Mesendoderm (in vitro differentiated cells): ENCODE measurements around the gene SOCS3.

Experiments
- DNase-seq: peaks from one replicate; pipeline ENCODE4 v3.0.0; 2013
- H2AK5ac ChIP-seq: 2 replicates; pipeline ENCODE4 v1.6.1; 2013; ENCODE audit warnings: low read length, inconsistent platforms
- H2BK120ac ChIP-seq: 2 replicates; pipeline ENCODE4 v1.6.1; 2013; ENCODE audit warnings: low read depth, mild to moderate bottlenecking, low read length, moderate library complexity, mixed read lengths
- H2BK15ac ChIP-seq: replicated peaks from 2 replicates; pipeline ENCODE4 v1.6.1; 2013; ENCODE audit warnings: low read depth, mild to moderate bottlenecking, moderate library complexity
- H2BK5ac ChIP-seq: 2 replicates; pipeline ENCODE4 v1.6.1; 2013; ENCODE audit warnings: low read length, inconsistent platforms
- H3K18ac ChIP-seq: 2 replicates; pipeline ENCODE4 v1.6.1; 2013; ENCODE audit warnings: mild to moderate bottlenecking, low read length, mixed read lengths
- H3K23ac ChIP-seq: one replicate; pipeline ENCODE4 v1.6.1; 2013; ENCODE audit warnings: low read length
- H3K27ac ChIP-seq: 2 replicates; pipeline ENCODE4 v1.5.1; 2013; ENCODE audit warnings: low read depth, mild to moderate bottlenecking, inconsistent platforms, low read length, moderate library complexity
- H3K27me3 ChIP-seq: 2 replicates; pipeline ENCODE4 v1.6.1; 2013; ENCODE audit warnings: low read length, control low read depth, mild to moderate bottlenecking, inconsistent platforms; ENCODE audit not compliant: insufficient read depth, poor library complexity
- H3K36me3 ChIP-seq: 2 replicates; pipeline ENCODE4 v1.6.1; 2013; ENCODE audit warnings: low read length, inconsistent platforms; ENCODE audit not compliant: control insufficient read depth, insufficient read depth
- H3K4ac ChIP-seq: one replicate; pipeline ENCODE4 v1.6.1; 2013; ENCODE audit warnings: low read depth, mild to moderate bottlenecking, low read length, moderate library complexity
- H3K4me1 ChIP-seq: 2 replicates; pipeline ENCODE4 v1.6.1; 2013; ENCODE audit warnings: low read depth, low read length, inconsistent platforms; ENCODE audit not compliant: control insufficient read depth
- H3K4me2 ChIP-seq: 2 replicates; pipeline ENCODE4 v1.6.1; 2013; ENCODE audit warnings: low read length
- H3K4me3 ChIP-seq: 2 replicates; pipeline ENCODE4 v1.5.1; 2013; ENCODE audit warnings: mild to moderate bottlenecking, low read length
- H3K56ac ChIP-seq: one replicate; pipeline ENCODE4 v1.6.1; 2013; ENCODE audit warnings: low read length
- H3K79me1 ChIP-seq: 2 replicates; pipeline ENCODE4 v1.6.1; 2013; ENCODE audit warnings: low read length, inconsistent platforms
- H3K79me2 ChIP-seq: 2 replicates; pipeline ENCODE4 v1.6.1; 2013; ENCODE audit warnings: mild to moderate bottlenecking, low read length; ENCODE audit not compliant: control insufficient read depth, insufficient read depth
- H3K9ac ChIP-seq: 2 replicates; pipeline ENCODE4 v1.6.1; 2013; ENCODE audit warnings: low read length, inconsistent platforms
- H4K5ac ChIP-seq: one replicate; pipeline ENCODE4 v1.6.1; 2013; ENCODE audit warnings: low read length
- H4K8ac ChIP-seq: one replicate; pipeline ENCODE4 v1.6.1; 2013; ENCODE audit warnings: low read depth, mild to moderate bottlenecking, control low read depth, low read length, moderate library complexity
- whole genome bisulfite sequencing: extraction: QIAGEN DNeasy Blood & Tissue Kit; methylation state at CpG from one replicate; pipeline ENCODE4 v1.1.7; 2013; ENCODE audit warnings: low lambda C conversion rate, missing lambda C conversion rate; ENCODE audit not compliant: insufficient coverage; ENCODE audit errors: extremely low coverage; 5-methylcytosine and 5-hydroxymethylcytosine counted together

The SOCS3 gene

GRCh38 chr17:78348055-78348770 lies 11.7 kb downstream of the SOCS3 start:
- Histone ChIP-seq H3K36me3 (no peaks in the 10 kb centered on the region), H3K18ac (no peak overlapping the region), H2BK5ac (no peak overlapping the region), H3K27ac (no peak overlapping the region), H3K4me1 (peaks cover 6% of the 10 kb centered on the region), H3K27me3 (no peaks in the 10 kb centered on the region), H4K8ac (no peak overlapping the region), H3K4ac (no peak overlapping the region), H3K4me3 (no peak overlapping the region), H3K56ac (peak overlapping the region; percentile 5), H4K5ac (no peak overlapping the region), H2BK15ac (no peak overlapping the region), H2AK5ac (no peak overlapping the region), H3K9ac (no peak overlapping the region), H3K4me2 (no peak overlapping the region), H3K79me1 (no peaks in the 10 kb centered on the region), H2BK120ac (no peak overlapping the region), H3K23ac (no peak overlapping the region), H3K79me2 (no peaks in the 10 kb centered on the region)
- no CpG with 5 or more reads among the region's 9 CpGs for WGBS
- DNase-seq = no peak

- no peak overlapping the region for H3K56ac ChIP-seq
- peaks cover 10% of the 10 kb centered on the region for H3K4me1 ChIP-seq
- H3K4ac ChIP-seq = peak overlapping the region; percentile 22
- H3K4me3 ChIP-seq = no peak overlapping the region
- no peak overlapping the region for H3K9ac ChIP-seq
- H3K79me1 ChIP-seq = no peaks in the 10 kb centered on the region
- H3K36me3 ChIP-seq = no peaks in the 10 kb centered on the region
- H4K8ac ChIP-seq = no peak overlapping the region
- no peak overlapping the region for H2BK15ac ChIP-seq
- no peak for DNase-seq
- no peak overlapping the region for H3K23ac ChIP-seq
- no peak overlapping the region for H3K27ac ChIP-seq
- H3K4me2 ChIP-seq = no peak overlapping the region
- H2BK5ac ChIP-seq = no peak overlapping the region
- no peak overlapping the region for H4K5ac ChIP-seq
- no peak overlapping the region for H3K18ac ChIP-seq
- H3K79me2 ChIP-seq = no peaks in the 10 kb centered on the region
- no CpG with 5 or more reads among the region's 3 CpGs for WGBS
- H3K27me3 ChIP-seq = no peaks in the 10 kb centered on the region
- H2AK5ac ChIP-seq = no peak overlapping the region
- no peak overlapping the region for H2BK120ac ChIP-seq
Measured at GRCh38 chr17:78347453-78347852, 12.4 kb downstream of the SOCS3 start.

GRCh38 chr17:78346605-78347250 lies 13.1 kb downstream of the SOCS3 start:
- H3K79me2 ChIP-seq = no peaks in the 10 kb centered on the region
- H3K79me1 ChIP-seq = no peaks in the 10 kb centered on the region
- no peak overlapping the region for H3K4me3 ChIP-seq
- H2BK5ac ChIP-seq = no peak overlapping the region
- H3K27ac ChIP-seq = no peak overlapping the region
- no peaks in the 10 kb centered on the region for H3K36me3 ChIP-seq
- no peak overlapping the region for H3K23ac ChIP-seq
- no peaks in the 10 kb centered on the region for H3K27me3 ChIP-seq
- H4K5ac ChIP-seq = no peak overlapping the region
- H3K4me1 ChIP-seq = peaks cover 6% of the 10 kb centered on the region
- no peak overlapping the region for H3K4me2 ChIP-seq
- no peak for DNase-seq
- WGBS = no CpG with 5 or more reads among the region's 13 CpGs
- H2BK120ac ChIP-seq = no peak overlapping the region
- H3K9ac ChIP-seq = no peak overlapping the region
- H2BK15ac ChIP-seq = no peak overlapping the region
- no peak overlapping the region for H3K56ac ChIP-seq
- no peak overlapping the region for H3K4ac ChIP-seq
- no peak overlapping the region for H3K18ac ChIP-seq
- H2AK5ac ChIP-seq = no peak overlapping the region
- no peak overlapping the region for H4K8ac ChIP-seq

GRCh38 chr17:78345791-78346494 lies 13.9 kb downstream of the SOCS3 start:
- no peaks in the 10 kb centered on the region for H3K27me3 ChIP-seq
- DNase-seq = no peak
- no peak overlapping the region for H3K23ac ChIP-seq
- H2BK120ac ChIP-seq = no peak overlapping the region
- H2BK15ac ChIP-seq = no peak overlapping the region
- H3K56ac ChIP-seq = no peak overlapping the region
- no peak overlapping the region for H3K27ac ChIP-seq
- WGBS = no CpG with 5 or more reads among the region's 10 CpGs
- no peak overlapping the region for H3K9ac ChIP-seq
- no peak overlapping the region for H3K4me3 ChIP-seq
- H3K4ac ChIP-seq = no peak overlapping the region
- no peaks in the 10 kb centered on the region for H3K79me2 ChIP-seq
- H4K5ac ChIP-seq = no peak overlapping the region
- H3K4me2 ChIP-seq = no peak overlapping the region
- H2BK5ac ChIP-seq = no peak overlapping the region
- no peak overlapping the region for H3K18ac ChIP-seq
- no peaks in the 10 kb centered on the region for H3K79me1 ChIP-seq
- peaks cover 6% of the 10 kb centered on the region for H3K4me1 ChIP-seq
- no peak overlapping the region for H2AK5ac ChIP-seq
- H3K36me3 ChIP-seq = no peaks in the 10 kb centered on the region
- no peak overlapping the region for H4K8ac ChIP-seq

- no peak overlapping the region for H3K23ac ChIP-seq
- H3K4me3 ChIP-seq = no peak overlapping the region
- no peak for DNase-seq
- H3K36me3 ChIP-seq = no peaks in the 10 kb centered on the region
- H3K79me1 ChIP-seq = no peaks in the 10 kb centered on the region
- no peak overlapping the region for H4K5ac ChIP-seq
- H3K9ac ChIP-seq = no peak overlapping the region
- H2BK15ac ChIP-seq = no peak overlapping the region
- no peak overlapping the region for H3K4ac ChIP-seq
- WGBS = no CpG with 5 or more reads among the region's 8 CpGs
- H3K79me2 ChIP-seq = no peaks in the 10 kb centered on the region
- H3K56ac ChIP-seq = no peak overlapping the region
- no peak overlapping the region for H3K18ac ChIP-seq
- H2BK5ac ChIP-seq = no peak overlapping the region
- no peak overlapping the region for H2AK5ac ChIP-seq
- H4K8ac ChIP-seq = no peak overlapping the region
- no peak overlapping the region for H3K27ac ChIP-seq
- no peaks in the 10 kb centered on the region for H3K27me3 ChIP-seq
- peaks cover 6% of the 10 kb centered on the region for H3K4me1 ChIP-seq
- H3K4me2 ChIP-seq = no peak overlapping the region
- no peak overlapping the region for H2BK120ac ChIP-seq
Measured at GRCh38 chr17:78345172-78345571, 14.7 kb downstream of the SOCS3 start.
